GM20431 (cell line): ENCODE measurements around the gene TEAD1.

Experiments
- in situ Hi-C: fragments of 300-500 bp; cut with MseI, MboI; formaldehyde crosslinking; loops from one replicate; pipeline ENCODE4 v1.15.0; 2020; ENCODE audit warnings: low sequenced_read_pairs; ENCODE audit not compliant: unreplicated experiment

TEAD1 gene

GRCh38 chr11:12775955-12776354, 101.7 kb downstream of the TEAD1 start:
- in situ Hi-C loops = no loop called here

- in situ Hi-C loops = no loop called here
Measured at GRCh38 chr11:12777208-12777874, 103.1 kb downstream of the TEAD1 start.

GRCh38 chr11:12778240-12778905, 104.2 kb downstream of the TEAD1 start:
- in situ Hi-C loops = no loop called here

- in situ Hi-C loops = no loop called here
Measured at GRCh38 chr11:12783765-12784164, 109.5 kb downstream of the TEAD1 start.

GRCh38 chr11:12784445-12784844, 110.2 kb downstream of the TEAD1 start:
- in situ Hi-C loops = no loop called here

- in situ Hi-C loops = no loop called here
Measured at GRCh38 chr11:12784987-12785386, 110.8 kb downstream of the TEAD1 start.

GRCh38 chr11:12785901-12786300, 111.7 kb downstream of the TEAD1 start:
- in situ Hi-C loops = no loop called here

- in situ Hi-C loops = no loop called here
Measured at GRCh38 chr11:12786450-12786849, 112.2 kb downstream of the TEAD1 start.

GRCh38 chr11:12786891-12787290, 112.7 kb downstream of the TEAD1 start:
- in situ Hi-C loops = no loop called here

GRCh38 chr11:12787847-12788246, 113.6 kb downstream of the TEAD1 start:
- in situ Hi-C loops = no loop called here

- in situ Hi-C loops = no loop called here
Measured at GRCh38 chr11:12789054-12789453, 114.8 kb downstream of the TEAD1 start.

GRCh38 chr11:12789596-12790215, 115.5 kb downstream of the TEAD1 start:
- in situ Hi-C loops = no loop called here

GRCh38 chr11:12790861-12791616, 116.8 kb downstream of the TEAD1 start:
- in situ Hi-C loops = no loop called here

GRCh38 chr11:12792018-12792417, 117.8 kb downstream of the TEAD1 start:
- in situ Hi-C loops = no loop called here

GRCh38 chr11:12792590-12792989, 118.4 kb downstream of the TEAD1 start:
- in situ Hi-C loops = no loop called here

- in situ Hi-C loops = no loop called here
Measured at GRCh38 chr11:12793065-12793464, 118.8 kb downstream of the TEAD1 start.

GRCh38 chr11:12793506-12793905, 119.3 kb downstream of the TEAD1 start:
- in situ Hi-C loops = no loop called here

GRCh38 chr11:12794576-12795230, 120.5 kb downstream of the TEAD1 start:
- in situ Hi-C loops = no loop called here

GRCh38 chr11:12797996-12798395, 123.8 kb downstream of the TEAD1 start:
- in situ Hi-C loops = no loop called here

- in situ Hi-C loops = no loop called here
Measured at GRCh38 chr11:12798609-12799011, 124.4 kb downstream of the TEAD1 start.
